ENCODE results near the gene SOWAHB.

DNA sequence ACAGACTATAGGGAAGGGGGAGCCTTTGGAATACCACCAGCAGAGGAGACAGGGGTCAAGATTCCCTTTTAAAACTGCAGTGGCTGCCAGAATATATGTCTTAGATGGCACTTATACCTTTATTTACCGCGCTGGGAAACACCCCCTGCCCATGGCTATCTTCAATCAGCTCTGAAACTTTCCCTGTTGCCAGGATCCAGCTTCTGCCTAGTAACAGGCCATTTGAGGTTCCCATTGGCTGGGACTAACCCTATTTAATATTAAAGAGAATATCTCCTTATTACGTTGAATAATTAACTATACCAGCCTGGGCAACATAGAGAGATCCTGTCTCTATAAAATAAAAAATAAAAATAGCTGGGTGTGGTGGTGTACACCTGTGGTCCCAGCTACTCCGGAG is 23.8 kb downstream of the SOWAHB start:
- no peak for TF ChIP-seq EZH2 (IDR thresholded peaks at IDR 0.05; ENCODE audit: borderline replicate concordance, insufficient read depth, low read length, poor library complexity, severe bottlenecking)
- TF ChIP-seq, protein P1, sequence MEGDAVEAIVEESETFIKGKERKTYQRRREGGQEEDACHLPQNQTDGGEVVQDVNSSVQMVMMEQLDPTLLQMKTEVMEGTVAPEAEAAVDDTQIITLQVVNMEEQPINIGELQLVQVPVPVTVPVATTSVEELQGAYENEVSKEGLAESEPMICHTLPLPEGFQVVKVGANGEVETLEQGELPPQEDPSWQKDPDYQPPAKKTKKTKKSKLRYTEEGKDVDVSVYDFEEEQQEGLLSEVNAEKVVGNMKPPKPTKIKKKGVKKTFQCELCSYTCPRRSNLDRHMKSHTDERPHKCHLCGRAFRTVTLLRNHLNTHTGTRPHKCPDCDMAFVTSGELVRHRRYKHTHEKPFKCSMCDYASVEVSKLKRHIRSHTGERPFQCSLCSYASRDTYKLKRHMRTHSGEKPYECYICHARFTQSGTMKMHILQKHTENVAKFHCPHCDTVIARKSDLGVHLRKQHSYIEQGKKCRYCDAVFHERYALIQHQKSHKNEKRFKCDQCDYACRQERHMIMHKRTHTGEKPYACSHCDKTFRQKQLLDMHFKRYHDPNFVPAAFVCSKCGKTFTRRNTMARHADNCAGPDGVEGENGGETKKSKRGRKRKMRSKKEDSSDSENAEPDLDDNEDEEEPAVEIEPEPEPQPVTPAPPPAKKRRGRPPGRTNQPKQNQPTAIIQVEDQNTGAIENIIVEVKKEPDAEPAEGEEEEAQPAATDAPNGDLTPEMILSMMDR (IDR thresholded peaks at IDR 0.05; ENCODE audit: poor library complexity, severe bottlenecking) = no peak
- no peak for TF ChIP-seq MXI1 (conservative IDR thresholded peaks at IDR 0.05; ENCODE audit: poor library complexity, severe bottlenecking)
- TF ChIP-seq EP300 (conservative IDR thresholded peaks at IDR 0.05; ENCODE audit: poor library complexity, severe bottlenecking) = no peak
